ENCODE results near the gene TENM3.

The TENM3 gene

DNA sequence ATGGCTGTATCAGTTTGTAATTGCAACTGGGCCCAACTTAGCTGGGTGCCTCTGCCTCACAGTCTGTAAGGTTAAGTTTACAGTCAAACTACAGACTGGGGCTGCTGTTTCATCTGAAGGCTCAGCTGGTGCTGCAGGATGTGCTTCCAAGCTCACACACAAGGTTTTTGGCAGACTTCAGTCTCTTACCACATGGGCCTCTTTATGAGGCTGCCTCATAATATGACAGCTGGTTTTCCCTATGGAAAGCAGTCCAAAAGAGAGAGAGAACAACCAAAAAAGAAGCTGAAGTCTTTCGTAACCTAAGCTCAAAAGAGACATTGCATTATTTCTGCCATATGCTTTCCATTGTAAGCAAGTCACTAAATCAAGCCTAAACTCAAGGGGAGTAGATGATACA, 402.3 kb downstream of the TENM3 start:
- Histone ChIP-seq H3K27me3 (ENCODE audit: low read depth) (no peaks in the 10 kb centered on the region), H3K9me3 (no peaks in the 10 kb centered on the region), H3K4me1 (no peaks in the 10 kb centered on the region), H3K36me3 (replicated peaks) (no peaks in the 10 kb centered on the region), H3K4me3 (no peak overlapping the region)
- in situ Hi-C loops (cut with MboI; ENCODE audit: low sequenced_read_pairs), result no loop called here
- no peak for DNase-seq (ENCODE audit: low spot score in 2 of 2)

DNA sequence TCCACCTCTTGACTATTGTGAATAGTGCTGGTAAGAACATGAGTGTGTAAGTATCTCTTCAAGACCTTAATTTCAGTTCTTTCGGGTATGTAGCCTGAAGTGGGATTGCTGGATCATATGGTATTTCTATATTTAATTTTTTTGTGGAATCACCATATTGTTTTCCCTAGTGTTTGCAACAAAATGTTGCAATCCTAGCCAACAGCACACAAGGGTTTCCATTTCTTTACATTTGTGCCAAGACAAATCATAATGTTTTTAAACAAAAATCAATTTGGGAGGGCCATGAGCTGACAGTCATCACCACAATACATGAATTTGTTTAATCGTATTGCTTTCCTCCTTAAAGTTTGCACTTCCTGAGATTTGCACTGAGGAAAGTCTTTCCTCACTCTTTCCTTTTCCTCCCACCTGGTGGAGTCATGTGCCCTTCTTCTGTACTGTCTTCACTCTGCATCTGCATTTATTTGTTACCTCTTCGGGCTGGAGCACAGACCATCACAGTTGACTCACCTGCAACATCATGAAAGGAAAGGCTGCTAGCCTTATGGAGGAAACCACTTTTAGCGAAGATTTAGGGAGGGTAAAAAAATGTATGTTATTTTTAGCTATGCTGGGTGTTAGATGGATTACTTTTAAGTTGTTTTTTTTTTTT, 404.6 kb downstream of the TENM3 start:
- H3K36me3 ChIP-seq (replicated peaks), result no peaks in the 10 kb centered on the region
- H3K27me3 ChIP-seq (ENCODE audit: low read depth), result no peaks in the 10 kb centered on the region
- H3K9me3 ChIP-seq, result no peaks in the 10 kb centered on the region
- H3K4me3 ChIP-seq, result no peak overlapping the region
- no peaks in the 10 kb centered on the region for H3K4me1 ChIP-seq
- in situ Hi-C loops (cut with MboI; ENCODE audit: low sequenced_read_pairs), result no loop called here
- no peak for DNase-seq (ENCODE audit: low spot score in 2 of 2)

DNA sequence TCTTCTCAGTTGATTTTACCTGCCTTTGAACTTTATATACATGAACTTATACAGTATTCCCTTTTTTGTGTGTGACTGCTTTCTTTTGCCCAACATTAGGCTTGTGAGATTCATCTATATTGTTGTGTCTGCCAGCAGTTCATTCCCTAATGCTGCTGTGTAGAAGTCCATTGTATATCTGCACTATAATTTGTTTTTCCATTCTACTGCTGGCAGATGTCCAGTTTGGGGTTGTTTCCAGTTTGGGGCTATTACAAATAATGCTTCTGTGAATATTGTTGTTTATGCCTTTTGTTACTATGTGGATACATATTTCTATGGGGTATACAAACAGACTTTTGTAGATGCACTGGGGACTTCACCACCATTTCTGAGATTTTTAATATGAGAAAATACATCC, 405.6 kb downstream of the TENM3 start:
- Histone ChIP-seq H3K36me3 (replicated peaks) (no peaks in the 10 kb centered on the region), H3K27me3 (ENCODE audit: low read depth) (no peaks in the 10 kb centered on the region), H3K4me3 (no peak overlapping the region), H3K4me1 (peaks cover 6% of the 10 kb centered on the region), H3K9me3 (no peaks in the 10 kb centered on the region)
- in situ Hi-C loops (cut with MboI; ENCODE audit: low sequenced_read_pairs), result no loop called here
- DNase-seq (ENCODE audit: low spot score in 2 of 2), result no peak

DNA sequence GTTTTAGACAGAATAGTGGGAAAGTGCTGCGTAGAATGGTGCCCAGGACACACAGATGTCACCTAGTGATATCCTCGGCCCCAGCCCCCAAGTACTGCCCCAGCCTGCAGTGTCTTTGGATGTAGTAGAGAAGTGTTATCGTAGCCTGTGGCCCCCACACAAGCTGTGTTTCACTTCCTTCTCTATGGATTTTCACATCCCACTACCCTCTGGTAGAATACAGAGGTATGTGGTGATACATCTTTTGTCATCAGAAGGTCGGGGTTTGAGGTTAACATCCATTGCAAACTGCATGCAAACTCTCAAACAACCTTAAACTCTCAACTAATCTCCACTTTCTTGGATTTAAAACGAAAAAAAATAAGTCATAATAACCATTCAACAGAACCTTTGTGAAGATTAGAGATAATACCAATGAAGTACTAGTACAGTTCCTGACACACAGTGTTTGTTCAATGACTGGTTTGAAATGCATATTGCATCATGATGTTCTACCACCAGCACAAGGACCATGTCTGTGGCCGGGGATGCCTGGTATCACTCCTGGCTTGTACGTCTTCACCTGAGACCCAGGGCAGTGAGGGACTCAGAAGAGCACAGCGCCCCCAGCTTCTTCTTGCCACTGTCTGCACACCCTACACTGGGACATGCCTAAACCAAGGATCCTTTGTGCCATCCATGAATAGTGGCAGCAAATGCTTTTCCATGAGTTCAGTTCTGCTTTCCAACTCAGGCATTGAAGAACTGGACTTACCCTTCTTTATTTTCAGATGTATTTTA, 406.7 kb downstream of the TENM3 start:
- no peak overlapping the region for H3K4me3 ChIP-seq
- no peaks in the 10 kb centered on the region for H3K36me3 ChIP-seq (replicated peaks)
- no peaks in the 10 kb centered on the region for H3K9me3 ChIP-seq
- in situ Hi-C loops (cut with MboI; ENCODE audit: low sequenced_read_pairs), result no loop called here
- H3K27me3 ChIP-seq (ENCODE audit: low read depth), result no peaks in the 10 kb centered on the region
- peaks cover 17% of the 10 kb centered on the region for H3K4me1 ChIP-seq
- no peak for DNase-seq (ENCODE audit: low spot score in 2 of 2)

DNA sequence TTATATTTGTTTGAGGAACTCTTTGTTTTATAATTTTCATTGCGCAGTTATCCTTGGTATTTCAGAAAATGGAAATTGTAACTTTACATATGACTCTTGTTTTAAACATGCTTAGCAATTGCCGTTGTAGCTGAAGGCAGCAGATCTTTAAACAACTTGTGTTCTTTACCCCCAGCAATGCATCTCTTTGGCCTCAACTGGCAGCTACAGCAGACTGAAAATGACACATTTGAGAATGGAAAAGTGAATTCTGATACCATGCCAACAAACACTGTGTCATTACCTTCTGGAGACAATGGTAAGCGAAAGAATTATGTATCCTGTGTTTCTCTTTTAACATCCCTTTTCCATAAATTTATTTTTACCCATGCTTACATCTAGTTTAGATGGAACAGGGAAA, 410.4 kb downstream of the TENM3 start:
- peaks cover 35% of the 10 kb centered on the region for H3K4me1 ChIP-seq
- no peak overlapping the region for H3K4me3 ChIP-seq
- H3K27me3 ChIP-seq (ENCODE audit: low read depth), result no peaks in the 10 kb centered on the region
- no peaks in the 10 kb centered on the region for H3K9me3 ChIP-seq
- no peaks in the 10 kb centered on the region for H3K36me3 ChIP-seq (replicated peaks)
- no peak for DNase-seq (ENCODE audit: low spot score in 2 of 2)
- in situ Hi-C loops (cut with MboI; ENCODE audit: low sequenced_read_pairs), result no loop called here

DNA sequence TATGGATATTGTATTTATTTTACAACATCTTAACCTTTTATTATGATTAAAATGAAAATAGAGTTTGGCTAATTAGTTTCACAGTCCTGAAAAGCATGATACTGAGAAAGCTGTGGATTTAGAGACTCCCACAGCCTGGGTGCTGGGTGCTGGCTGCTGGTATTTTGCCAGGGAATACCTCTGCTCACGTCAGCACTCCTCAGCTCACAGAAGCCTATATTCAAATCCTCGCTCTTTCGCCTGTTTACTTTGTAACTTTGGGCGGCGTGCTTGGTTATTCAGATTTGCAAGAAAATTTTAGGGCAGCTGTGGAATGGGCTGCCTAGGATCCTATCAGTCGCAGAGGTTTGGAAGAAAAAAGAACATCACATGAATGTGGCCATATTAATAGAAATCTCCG, 412.1 kb downstream of the TENM3 start:
- in situ Hi-C loops (cut with MboI; ENCODE audit: low sequenced_read_pairs), result no loop called here
- Histone ChIP-seq H3K27me3 (ENCODE audit: low read depth) (no peaks in the 10 kb centered on the region), H3K4me3 (no peak overlapping the region), H3K9me3 (no peaks in the 10 kb centered on the region), H3K4me1 (peaks cover 35% of the 10 kb centered on the region), H3K36me3 (replicated peaks) (no peaks in the 10 kb centered on the region)
- DNase-seq (ENCODE audit: low spot score in 2 of 2), result peak; percentile 66 to 72

DNA sequence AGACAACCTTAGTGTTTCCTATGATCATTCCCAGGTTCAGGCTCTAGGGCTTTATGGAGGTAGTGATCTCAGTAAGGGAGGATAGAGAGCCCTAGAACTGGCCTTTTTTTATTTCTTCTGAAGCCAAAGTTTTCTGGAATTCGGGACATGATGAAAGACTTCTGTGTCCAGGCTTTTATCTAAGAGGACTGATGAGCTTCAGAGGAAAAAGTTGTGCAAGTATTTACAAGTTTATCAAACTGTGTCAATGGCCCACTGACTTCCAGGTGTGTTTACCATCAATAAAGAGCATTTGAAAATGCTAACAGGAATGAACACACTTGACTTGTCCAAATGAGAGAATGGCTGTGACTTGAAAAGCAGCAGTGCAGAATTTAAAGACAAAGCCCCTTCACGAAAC, 419.3 kb downstream of the TENM3 start:
- no peaks in the 10 kb centered on the region for H3K27me3 ChIP-seq (ENCODE audit: low read depth)
- in situ Hi-C loops (cut with MboI; ENCODE audit: low sequenced_read_pairs), result no loop called here
- no peak for DNase-seq (ENCODE audit: low spot score in 2 of 2)
- H3K4me1 ChIP-seq, result no peaks in the 10 kb centered on the region; the same call in 1 of the 2 replicates
- H3K9me3 ChIP-seq, result peaks cover 8% of the 10 kb centered on the region
- H3K36me3 ChIP-seq (replicated peaks), result no peaks in the 10 kb centered on the region
- H3K4me3 ChIP-seq, result no peak overlapping the region

DNA sequence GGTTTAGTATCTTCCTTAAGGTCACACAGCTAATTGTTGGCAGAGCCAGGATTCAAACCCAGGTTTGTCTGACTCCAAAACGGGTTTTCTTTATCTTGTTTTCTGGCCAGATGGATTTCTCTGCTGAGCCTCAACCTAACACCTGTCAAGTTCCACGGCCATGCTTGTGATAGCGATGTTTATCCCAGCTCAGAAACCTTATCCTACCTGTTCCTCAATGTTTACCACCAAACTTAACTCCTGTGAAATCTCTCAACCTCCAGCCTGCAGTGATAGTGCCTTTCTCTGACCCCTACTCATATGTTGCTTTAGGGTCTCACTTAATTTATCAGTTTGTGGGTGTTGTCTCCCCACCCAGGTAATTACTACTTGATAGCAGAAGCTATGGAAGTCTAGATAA, 428.0 kb downstream of the TENM3 start:
- no peaks in the 10 kb centered on the region for H3K27me3 ChIP-seq (ENCODE audit: low read depth)
- H3K9me3 ChIP-seq, result no peaks in the 10 kb centered on the region
- in situ Hi-C loops (cut with MboI; ENCODE audit: low sequenced_read_pairs), result no loop called here
- H3K4me3 ChIP-seq, result no peak overlapping the region
- no peak for DNase-seq (ENCODE audit: low spot score in 2 of 2)
- H3K36me3 ChIP-seq (replicated peaks), result no peaks in the 10 kb centered on the region
- H3K4me1 ChIP-seq, result peaks cover 4% of the 10 kb centered on the region

DNA sequence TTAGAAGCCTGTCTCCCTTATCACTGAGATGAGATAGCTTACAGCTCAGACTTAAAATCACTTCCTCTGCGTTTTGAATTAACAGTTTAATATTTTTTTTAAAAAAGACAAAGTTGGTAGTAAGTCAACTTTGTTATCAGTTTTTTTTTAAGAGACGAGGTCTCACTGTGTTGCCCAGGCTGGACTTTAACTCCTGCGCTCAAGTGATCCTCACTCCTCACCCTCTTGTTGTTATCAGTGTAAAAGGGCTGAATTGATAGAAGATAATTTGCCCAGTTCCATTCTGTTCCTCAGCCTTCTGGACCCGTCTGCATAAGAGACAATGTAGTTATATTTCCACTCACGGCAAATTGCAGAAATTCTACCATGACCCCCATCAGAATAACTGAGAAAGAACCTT, 428.5 kb downstream of the TENM3 start:
- Histone ChIP-seq H3K4me1 (peaks cover 4% of the 10 kb centered on the region), H3K9me3 (no peaks in the 10 kb centered on the region), H3K27me3 (ENCODE audit: low read depth) (no peaks in the 10 kb centered on the region), H3K36me3 (replicated peaks) (no peaks in the 10 kb centered on the region), H3K4me3 (no peak overlapping the region)
- DNase-seq (ENCODE audit: low spot score in 2 of 2), result no peak
- in situ Hi-C loops (cut with MboI; ENCODE audit: low sequenced_read_pairs), result no loop called here

DNA sequence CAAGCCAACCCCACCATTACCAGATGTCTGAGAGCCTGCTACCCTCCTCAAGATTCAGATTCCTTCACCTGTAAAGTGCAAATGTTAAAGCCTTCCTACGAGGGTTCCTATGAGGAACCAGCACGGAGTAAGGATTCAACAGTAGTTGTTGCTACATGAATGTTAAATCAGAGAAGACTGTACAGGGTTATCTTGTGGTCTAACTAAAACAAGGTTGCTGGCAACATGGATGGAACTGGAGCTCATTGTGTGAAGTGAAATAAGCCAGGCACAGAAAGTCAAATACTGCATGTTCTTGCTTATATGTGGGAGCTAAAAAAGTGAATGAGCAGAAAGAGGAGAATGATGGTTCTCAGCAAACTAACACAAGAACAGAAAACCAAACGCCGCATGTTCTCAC, 435.4 kb downstream of the TENM3 start:
- Histone ChIP-seq H3K9me3 (no peaks in the 10 kb centered on the region), H3K27me3 (ENCODE audit: low read depth) (no peaks in the 10 kb centered on the region), H3K4me1 (peaks cover 12% of the 10 kb centered on the region), H3K36me3 (replicated peaks) (no peaks in the 10 kb centered on the region), H3K4me3 (no peak overlapping the region)
- DNase-seq (ENCODE audit: low spot score in 2 of 2), result no peak
- in situ Hi-C loops (cut with MboI; ENCODE audit: low sequenced_read_pairs), result no loop called here

DNA sequence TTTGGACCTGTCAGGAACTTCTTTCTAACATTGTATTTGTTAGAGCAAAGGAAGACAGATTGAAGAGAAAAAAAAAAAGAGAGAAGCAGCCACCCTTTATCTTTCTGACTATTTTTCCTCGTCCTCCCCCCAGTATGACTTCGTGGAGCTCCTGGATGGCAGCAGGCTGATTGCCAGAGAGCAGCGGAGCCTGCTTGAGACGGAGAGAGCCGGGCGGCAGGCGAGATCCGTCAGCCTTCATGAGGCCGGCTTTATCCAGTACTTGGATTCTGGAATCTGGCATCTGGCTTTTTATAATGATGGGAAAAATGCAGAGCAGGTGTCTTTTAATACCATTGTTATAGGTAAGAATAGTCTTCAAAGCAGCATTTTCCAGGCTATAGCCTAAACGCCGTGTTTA, 436.3 kb downstream of the TENM3 start:
- in situ Hi-C loops (cut with MboI; ENCODE audit: low sequenced_read_pairs), result no loop called here
- no peaks in the 10 kb centered on the region for H3K9me3 ChIP-seq
- no peak overlapping the region for H3K4me3 ChIP-seq
- no peak for DNase-seq (ENCODE audit: low spot score in 2 of 2)
- peaks cover 12% of the 10 kb centered on the region for H3K4me1 ChIP-seq
- no peaks in the 10 kb centered on the region for H3K36me3 ChIP-seq (replicated peaks)
- H3K27me3 ChIP-seq (ENCODE audit: low read depth), result no peaks in the 10 kb centered on the region

DNA sequence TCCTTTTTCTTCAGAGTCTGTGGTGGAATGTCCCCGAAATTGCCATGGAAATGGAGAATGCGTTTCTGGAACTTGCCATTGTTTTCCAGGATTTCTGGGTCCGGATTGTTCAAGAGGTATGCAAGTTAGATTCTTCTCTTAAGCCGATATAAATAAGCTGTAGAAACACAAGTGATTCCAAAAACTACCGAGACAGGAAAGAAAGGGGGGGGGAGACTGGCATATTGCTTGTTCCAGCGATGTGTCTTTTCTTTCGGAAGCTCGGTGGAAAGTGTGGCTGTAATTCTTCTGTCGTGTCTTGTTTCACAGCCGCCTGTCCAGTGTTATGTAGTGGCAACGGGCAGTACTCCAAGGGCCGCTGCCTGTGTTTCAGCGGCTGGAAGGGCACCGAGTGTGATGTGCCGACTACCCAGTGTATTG, 437.0 kb downstream of the TENM3 start:
- no peaks in the 10 kb centered on the region for H3K36me3 ChIP-seq (replicated peaks)
- peak; percentile 62 to 74 for DNase-seq (ENCODE audit: low spot score in 2 of 2)
- H3K9me3 ChIP-seq, result no peaks in the 10 kb centered on the region
- peaks cover 12% of the 10 kb centered on the region for H3K4me1 ChIP-seq
- H3K4me3 ChIP-seq, result peak overlapping the region; percentile 3; the same call in 1 of the 2 replicates
- H3K27me3 ChIP-seq (ENCODE audit: low read depth), result no peaks in the 10 kb centered on the region
- in situ Hi-C loops (cut with MboI; ENCODE audit: low sequenced_read_pairs), result no loop called here

DNA sequence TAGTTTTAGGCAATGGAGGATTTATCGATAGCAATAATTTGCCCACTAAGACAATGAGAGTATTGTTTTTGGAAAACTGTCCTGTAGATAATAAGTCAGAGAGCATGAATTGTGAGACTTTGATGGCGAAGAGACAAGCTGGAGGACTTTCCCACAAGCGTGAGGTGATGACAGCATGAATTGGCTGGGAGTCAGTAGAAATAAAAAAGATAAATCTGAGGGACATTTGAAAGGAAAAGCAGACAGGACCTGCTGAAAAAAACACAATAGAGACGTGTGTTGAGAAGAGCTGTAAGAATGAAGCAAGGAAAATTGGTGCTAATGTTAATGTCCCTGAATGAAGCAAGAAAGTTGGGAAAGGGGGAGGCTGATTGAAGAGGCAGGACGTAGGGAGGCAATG, 440.5 kb downstream of the TENM3 start:
- no peak for DNase-seq (ENCODE audit: low spot score in 2 of 2)
- H3K36me3 ChIP-seq (replicated peaks), result no peaks in the 10 kb centered on the region
- in situ Hi-C loops (cut with MboI; ENCODE audit: low sequenced_read_pairs), result no loop called here
- H3K9me3 ChIP-seq, result no peaks in the 10 kb centered on the region
- H3K27me3 ChIP-seq (ENCODE audit: low read depth), result no peaks in the 10 kb centered on the region
- H3K4me1 ChIP-seq, result peaks cover 25% of the 10 kb centered on the region
- H3K4me3 ChIP-seq, result no peak overlapping the region

DNA sequence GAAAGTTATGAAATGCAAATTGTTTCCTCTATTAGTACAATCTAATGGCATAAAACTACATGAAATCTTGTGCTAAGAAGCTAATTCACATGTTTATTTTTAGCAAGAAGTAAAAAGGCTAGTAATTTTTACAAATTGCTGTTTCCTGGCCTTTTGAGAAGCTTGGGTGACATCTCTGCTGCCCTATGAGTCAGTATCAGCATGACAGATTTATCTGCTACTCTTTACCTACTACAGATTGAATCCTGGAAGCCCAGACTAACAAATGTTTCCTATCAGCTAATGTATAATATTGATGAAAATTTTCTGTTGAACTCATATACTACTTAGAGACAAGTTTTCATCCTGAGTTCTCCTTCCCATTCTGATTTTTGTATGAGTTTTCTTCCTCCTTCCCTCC, 441.6 kb downstream of the TENM3 start:
- in situ Hi-C loops (cut with MboI; ENCODE audit: low sequenced_read_pairs), result no loop called here
- no peaks in the 10 kb centered on the region for H3K9me3 ChIP-seq
- DNase-seq (ENCODE audit: low spot score in 2 of 2), result no peak

More for the DNA sequence above, 441.6 kb downstream of the TENM3 start:
- Histone ChIP-seq H3K36me3 (replicated peaks) (no peaks in the 10 kb centered on the region), H3K4me1 (peaks cover 23% of the 10 kb centered on the region), H3K4me3 (no peak overlapping the region), H3K27me3 (ENCODE audit: low read depth) (no peaks in the 10 kb centered on the region)
